Adrenal gland (tissue), 12 donors: ENCODE data around the gene TAGLN2. TPM values are rescaled to one million over a fixed set of nuclear protein-coding genes. Genes with fewer than 3 reads are reported as not detected.
"Not testable (repeated sequence)": the region's sequence is repeated elsewhere in the genome, so short reads cannot be mapped to it uniquely, and the experiment has no call there.

ENCODE experiments used
- DNase-seq, 7 donors: peaks; one replicate each; pipeline ENCODE4 v3.0.0-alpha.2; 2019 to 2020
- H3K27ac ChIP-seq, 5 donors: fragments of 200-600 bp; sonication (generic) in 4 of 5; 1 replicate in 3 of 5; 2 replicates in 2 of 5; pipeline versions ENCODE4 v1.5.1 to v1.8.0; 2016 to 2020; ENCODE audit warnings: mild to moderate bottlenecking in 1 of 5
- H3K27me3 ChIP-seq: fragments of 200-600 bp; 2 replicates; pipeline ENCODE4 v1.8.0; 2021
- H3K36me3 ChIP-seq, 2 donors: fragments of 200-600 bp; replicated peaks in 1 of 2; 1 replicate in 1 of 2; 2 replicates in 1 of 2; pipeline versions ENCODE4 v1.5.1 to v1.8.0; 2018 to 2022
- H3K4me1 ChIP-seq, 2 donors: fragments of 200-600 bp; replicated peaks in 1 of 2; 1 replicate in 1 of 2; 2 replicates in 1 of 2; pipeline versions ENCODE4 v1.5.1 to v1.8.0; 2018 to 2021
- H3K4me3 ChIP-seq, 4 donors: fragments of 200-600 bp; sonication (generic) in 3 of 4; one replicate each; pipeline ENCODE4 v1.5.1; 2016 to 2018
- H3K9me3 ChIP-seq, 3 donors: fragments of 200-600 bp; sonication (generic) in 1 of 3; replicated peaks in 1 of 3; 1 replicate in 2 of 3; 2 replicates in 1 of 3; pipeline versions ENCODE4 v1.5.1 to v1.8.0; 2016 to 2021
- CTCF ChIP-seq, 6 experiments: fragments of 450-650 bp in 4 of 6; fragments of 200-600 bp in 2 of 6; sonication (generic) in 1 of 6; IDR thresholded peaks; 1 replicate in 5 of 6; 2 replicates in 1 of 6; pipeline versions ENCODE4 v1.5.1 to v1.8.0; 2016 to 2021; ENCODE audit warnings: antibody characterized with exemption in 6 of 6, mild to moderate bottlenecking in 2 of 6, moderate library complexity in 1 of 6
- POLR2A ChIP-seq, 2 donors: fragments of 450-650 bp; IDR thresholded peaks; one replicate each; pipeline ENCODE4 v1.6.1; 2017; ENCODE audit warnings: antibody characterized with exemption in 2 of 2, mild to moderate bottlenecking in 2 of 2, moderate library complexity in 1 of 2
- WGBS, 4 donors: extraction: QIAGEN DNeasy Blood & Tissue Kit in 2 of 4; methylation state at CpG; one replicate each; pipeline versions ENCODE4 v1.1.5 to v1.1.7; 2013 to 2017; 5-methylcytosine and 5-hydroxymethylcytosine counted together
- intact Hi-C, 2 donors: fragments of 100-400 bp; cut with DNase I; formaldehyde crosslinking; loops; one replicate each; pipeline versions ENCODE4 v1.14.1 to v1.15.0; 2022 to 2023
- polyA plus RNA-seq, 3 donors: library from polyadenylated mRNA; stranded (reverse); fragments of 200-250 nt in 2 of 3; fragments of 350-450 nt in 1 of 3; fragmentation: Illumina TruSeq in 1 of 3; extraction: RNeasy Lipid Tissue Mini Kit (QIAGEN cat#74804) in 1 of 3; gene quantifications; one replicate each; pipeline ENCODE4 v1.2.3, GENCODE V29; 2013 to 2014
- total RNA-seq, 9 donors: library from RNA; depleted of rRNA in 4 of 9; stranded (reverse); fragments of >200 nt in 4 of 9; fragments of 120-200 nt in 1 of 9; fragmentation: NEBNext Ultra II Directional in 1 of 9; extraction: Animal tissue kit (Norgen Biotek cat#: 25700) in 1 of 9; gene quantifications; one replicate each; pipeline versions ENCODE4 v1.1.0 to v1.2.4, GENCODE V29; 2013 to 2023
- donor health status: healthy with polysubstance abuse.
- donor health status: Bipolar disorder and iron deficiency.
- donor health status: DM: yes; HTN: yes; CAD: no.
- donor health status: DM: no; HTN: no; CAD: no.
- donor health status: DM: no; HTN: no; CAD: no.
- donor health status: DM: yes; HTN: yes; CAD: no.

Gene TAGLN2
- total and polyA plus RNA-seq, 12 donors: 42.3 to 215 (median 143) TPM

- no peak for DNase-seq
- Histone ChIP-seq H3K9me3 (no peaks in the 10 kb centered on the region), H3K36me3 (no peaks in the 10 kb centered on the region), H3K4me3 (no peak overlapping the region), H3K4me1 (peaks cover 3 to 18% of the 10 kb centered on the region in 2 donors), H3K27ac (no peak overlapping the region), H3K27me3 (no peaks in the 10 kb centered on the region)
- intact Hi-C loops: no loop called here
- 43 to 50% (median 44%) methylated on average over 2 of the region's 2 CpGs for WGBS, 4 donors
- TF ChIP-seq POLR2A (IDR thresholded peaks at IDR 0.05): no peak
- no peak for TF ChIP-seq CTCF (IDR thresholded peaks at IDR 0.05)
Observed at GRCh38 chr1:159900755-159901360, 24.4 kb downstream of the TAGLN2 start.

GRCh38 chr1:159900086-159900680 is 25.1 kb downstream of the TAGLN2 start, which contains the start of gene CFAP45:
Gene CFAP45, minus strand, starts transcription at chr1:159900165. Its CDS starts 67 bp downstream, at chr1:159900098.
- TF ChIP-seq POLR2A (IDR thresholded peaks at IDR 0.05) (no peak), CTCF (IDR thresholded peaks at IDR 0.05) (no peak)
- no peak within 1 kb of the TSS for H3K27ac ChIP-seq
- 18 to 57% (median 21%) methylated on average over 11 to 30 of the region's 30 CpGs for WGBS, 4 donors
- intact Hi-C loops: no loop called here
- peaks cover 3 to 18% of the 10 kb centered on the region in 2 donors for H3K4me1 ChIP-seq
- H3K9me3 ChIP-seq: no peaks in the 10 kb centered on the region
- H3K4me3 ChIP-seq: no peak within 1 kb of the TSS
- H3K27me3 ChIP-seq: no peaks in the 10 kb centered on the region
- no peaks in the 10 kb centered on the region for H3K36me3 ChIP-seq
- DNase-seq: peak; percentile 82 to 93 (median 90)

- H3K36me3 ChIP-seq, intact Hi-C loops, H3K4me3 ChIP-seq, H3K27me3 ChIP-seq, H3K27ac ChIP-seq, DNase-seq, H3K9me3 ChIP-seq: not testable (repeated sequence)
- peaks cover 3 to 18% of the 10 kb centered on the region in 2 donors for H3K4me1 ChIP-seq
- WGBS, 4 donors: 85 to 93% (median 89%) methylated on average over 12 to 15 of the region's 15 CpGs
Observed at GRCh38 chr1:159899634-159900033, 25.7 kb downstream of the TAGLN2 start.

GRCh38 chr1:159898527-159898926 is 26.8 kb downstream of the TAGLN2 start:
- intact Hi-C loops: no loop called here
- peaks cover 3 to 18% of the 10 kb centered on the region in 2 donors for H3K4me1 ChIP-seq

More at GRCh38 chr1:159898527-159898926, 26.8 kb downstream of the TAGLN2 start:
- Histone ChIP-seq H3K4me3 (no peak overlapping the region), H3K36me3 (no peaks in the 10 kb centered on the region), H3K9me3 (no peaks in the 10 kb centered on the region), H3K27ac (no peak overlapping the region), H3K27me3 (no peaks in the 10 kb centered on the region)
- WGBS, 4 donors: 84 to 94% (median 88%) methylated on average over 3 of the region's 3 CpGs
- TF ChIP-seq CTCF (IDR thresholded peaks at IDR 0.05) (no peak), POLR2A (IDR thresholded peaks at IDR 0.05) (no peak)
- DNase-seq: no peak
